AG04449 (cell line): Measurements from ENCODE around the gene FHIT.
A peak's percentile ranks its signal among the peaks of the same experiment; 100 is the strongest.
"Not testable (repeated sequence)": the region's sequence is repeated elsewhere in the genome, so short reads cannot be mapped to it uniquely, and the experiment has no call there.

Experiments
- CTCF ChIA-PET: fragments of 350-600 bp; formaldehyde crosslinking; extraction: SDS; loops from one replicate; lab custom pipeline; 2021; ENCODE audit warnings: antibody characterized with exemption; lab: Yijun Ruan, JAX
- POLR2A ChIA-PET: fragments of 400-600, 350-600 bp; formaldehyde crosslinking; extraction: SDS; loops from one replicate; lab custom pipeline; 2020; ENCODE audit warnings: antibody characterized with exemption, inconsistent platforms; lab: Yijun Ruan, JAX
- DNase-seq: peaks from one replicate; pipeline ENCODE4 v3.0.0-alpha.2; 2010; ENCODE audit warnings: low read depth, low spot score
- H3K4me3 ChIP-seq: 2 replicates; pipeline ENCODE4 v1.5.1; 2011; ENCODE audit warnings: low read depth, mild to moderate bottlenecking, control low read depth, low read length
- CTCF ChIP-seq: IDR thresholded peaks from one replicate; pipeline ENCODE4 v1.5.1; 2011; ENCODE audit warnings: mild to moderate bottlenecking, moderate library complexity, low read length, control low read depth, inconsistent platforms; ENCODE audit not compliant: insufficient read depth; ENCODE audit errors: missing control alignments

FHIT gene

GRCh38 chr3:59809710-59810444, 1441.4 kb downstream of the FHIT start:
- peak; percentile 17 for TF ChIP-seq CTCF
- ChIA-PET CTCF (interaction anchor here (0.7 to 5.8 kb wide), 14 partner anchors 8 to 241 kb away, joined by 3 to 39 read pairs (median 4); no protein-coding TSS in a partner anchor), POLR2A (no interaction called here)
- H3K4me3 ChIP-seq = no peak overlapping the region
- no peak for DNase-seq

GRCh38 chr3:59809016-59809415, 1442.2 kb downstream of the FHIT start:
- ChIA-PET CTCF (interaction anchor here (0.8 to 5.8 kb wide), 8 partner anchors 9 to 241 kb away, joined by 3 to 39 read pairs (median 4); no protein-coding TSS in a partner anchor), POLR2A (interaction anchor here (1.0 kb wide), 1 partner anchor 9 kb away, joined by 5 read pairs; no protein-coding TSS in a partner anchor)
- TF ChIP-seq CTCF = no peak
- no peak overlapping the region for H3K4me3 ChIP-seq
- peak; percentile 10 for DNase-seq

GRCh38 chr3:59808446-59808845, 1442.8 kb downstream of the FHIT start:
- POLR2A ChIA-PET = interaction anchor here (1.0 kb wide), 1 partner anchor 10 kb away, joined by 5 read pairs; no protein-coding TSS in a partner anchor
- no peak overlapping the region for H3K4me3 ChIP-seq
- no peak for DNase-seq
- no peak for TF ChIP-seq CTCF
- CTCF ChIA-PET = interaction anchor here (0.8 to 5.8 kb wide), 4 partner anchors 11 to 232 kb away, joined by 3 to 39 read pairs (median 12); no protein-coding TSS in a partner anchor

- TF ChIP-seq CTCF = no peak
- H3K4me3 ChIP-seq = no peak overlapping the region
- no peak for DNase-seq
- ChIA-PET CTCF (interaction anchor here (0.7 kb wide), 1 partner anchor 182 kb away, joined by 3 read pairs; no protein-coding TSS in a partner anchor), POLR2A (no interaction called here)
Observed at GRCh38 chr3:59803268-59803667, 1448.0 kb downstream of the FHIT start.

- DNase-seq, POLR2A ChIA-PET, CTCF ChIA-PET, H3K4me3 ChIP-seq: not testable (repeated sequence)
Observed at GRCh38 chr3:59802453-59802852, 1448.8 kb downstream of the FHIT start.

GRCh38 chr3:59802045-59802444, 1449.2 kb downstream of the FHIT start:
- H3K4me3 ChIP-seq = no peak overlapping the region
- TF ChIP-seq CTCF = no peak
- no peak for DNase-seq
- CTCF ChIA-PET = no interaction called here
- POLR2A ChIA-PET = no interaction called here
